ENCODE results near the gene EFCAB9. TPM values are rescaled to one million over a fixed set of nuclear protein-coding genes. Genes with fewer than 3 reads are reported as not detected.
A peak's percentile ranks its signal among the peaks of the same experiment; 100 is the strongest.

EFCAB9 gene
- total RNA-seq, 1 experiment from 2014 or later, result not detected

- Histone ChIP-seq H2BK5ac (ENCODE audit: insufficient read length, low read length) (no peak overlapping the region), H3K27ac (ENCODE audit: insufficient read length, low read depth, low read length) (no peak overlapping the region), H2BK120ac (ENCODE audit: low read depth, low read length, poor library complexity, severe bottlenecking) (no peak overlapping the region), H4K5ac (ENCODE audit: insufficient read length, low read depth, low read length) (no peak overlapping the region), H2BK20ac (ENCODE audit: low read depth, low read length, poor library complexity, severe bottlenecking) (no peak overlapping the region), H2AK5ac (ENCODE audit: insufficient read length, low read length) (no peak overlapping the region), H4K20me1 (ENCODE audit: control insufficient read depth, insufficient read depth, insufficient read length) (no peaks in the 10 kb centered on the region), H3T11ph (ENCODE audit: low read length) (no peak overlapping the region), H3K27me3 (ENCODE audit: insufficient read depth, low read length) (no peaks in the 10 kb centered on the region; the same call in 1 of the 2 replicates), H3K14ac (ENCODE audit: insufficient read depth, low read length) (no peak overlapping the region), H3K23me2 (ENCODE audit: insufficient read length, low read depth, low read length, poor library complexity, severe bottlenecking) (peaks cover 18% of the 10 kb centered on the region), H3K4me1 (ENCODE audit: insufficient read depth, low read length) (peaks cover 4% of the 10 kb centered on the region; the same call in 1 of the 2 replicates), H4K91ac (ENCODE audit: insufficient read length, low read depth, low read length) (no peak overlapping the region), H4K8ac (replicated peaks; ENCODE audit: insufficient read length, low read depth, low read length) (no peak overlapping the region), H3K18ac (ENCODE audit: insufficient read length, low read depth, low read length) (no peak overlapping the region), H3K4me2 (ENCODE audit: insufficient read depth, insufficient read length, low read length) (peak overlapping the region; percentile 83), H3K56ac (ENCODE audit: insufficient read length, low read depth, low read length) (no peak overlapping the region), H3K79me2 (ENCODE audit: insufficient read depth, low read length) (peaks cover 2% of the 10 kb centered on the region; the same call in 1 of the 2 replicates), H3K23ac (ENCODE audit: insufficient read length, low read depth, low read length) (no peak overlapping the region), H3K9me3 (ENCODE audit: control insufficient read depth, low read depth, low read length) (no peaks in the 10 kb centered on the region), H2BK12ac (ENCODE audit: insufficient read length, low read depth, low read length) (no peak overlapping the region), H2BK15ac (ENCODE audit: low read depth, low read length) (no peak overlapping the region), H3K4ac (ENCODE audit: low read depth, low read length) (no peak overlapping the region), H2AFZ (ENCODE audit: low read length) (no peak overlapping the region), H3K79me1 (ENCODE audit: insufficient read depth, low read depth, low read length, poor library complexity, severe bottlenecking) (no peaks in the 10 kb centered on the region), H3K9ac (ENCODE audit: extremely low read depth, insufficient read length, low read length) (no peak overlapping the region)
- Mint-ChIP-seq H3K27me3 (ENCODE audit: low read depth) (peaks cover 11% of the 10 kb centered on the region), H3K36me3 (ENCODE audit: insufficient read depth in 1 of 3, low read depth in 3 of 3) (peaks cover under 1 to 3% (median under 1%) of the 10 kb centered on the region in 3 experiments; a peak in 2 of 7 replicates), H3K9me3 (no peaks in the 10 kb centered on the region), H3K4me1 (peaks cover 25 to 28% of the 10 kb centered on the region in 2 experiments), H3K4me3 (peak overlapping the region in 1 of 2 experiments; percentile 92; a peak in 3 of 5 replicates), H3K27ac (no peak overlapping the region)
- DNase-seq, result no peak
- WGBS (ENCODE audit: extremely low coverage, insufficient read length, low lambda C conversion rate), result no CpG with 5 or more reads among the region's 13 CpGs
- no peak for TF ChIP-seq CTCF (conservative IDR thresholded peaks at IDR 0.05)
Measured at GRCh38 chr5:172186114-172186695, 7.8 kb upstream of the EFCAB9 start.

Measured in H9 (cell line).